A549 (cell line): ENCODE results near the gene CHPF2. TPM values are rescaled to one million over a fixed set of nuclear protein-coding genes. Genes with fewer than 3 reads are reported as not detected.

Experiments
- ATAC-seq, 2 experiments: fragments of 200-7000 bp in 1 of 2; fragments of >200 bp in 1 of 2; cut with Nextera tagmentation in 1 of 2; cut with Tn5 transposase in 1 of 2; 3 replicates each; pipeline versions ENCODE4 v1.8.0 to v1.9.1; 2018 to 2020; ENCODE audit warnings: mild to moderate bottlenecking in 1 of 2, moderate library complexity in 1 of 2
- CTCF ChIA-PET: fragments of 300-600 bp; sonication (Branson Sonifier 250); formaldehyde crosslinking; extraction: SDS; loops from one replicate; lab custom pipeline; 2021; ENCODE audit warnings: antibody characterized with exemption, inconsistent platforms; lab: Yijun Ruan, JAX
- POLR2A ChIA-PET: fragments of 350-600 bp; formaldehyde crosslinking; extraction: SDS; loops from one replicate; lab custom pipeline; 2021; ENCODE audit warnings: antibody characterized with exemption, inconsistent platforms; lab: Yijun Ruan, JAX
- DNase-seq, 2 experiments: peaks; one replicate each; pipeline versions ENCODE4 v3.0.0 to v3.0.0-alpha.2; 2011 to 2016; ENCODE audit warnings: low read depth in 1 of 2, low spot score in 1 of 2
- FAIRE-seq: peaks from 2 replicates; lab custom pipeline; 2011; peaks lifted over from hg19 to GRCh38; lab: Jason Lieb, UNC
- H3K27ac ChIP-seq, 2 experiments: fragments of >200 bp; sonication (Bioruptor Twin); formaldehyde crosslinking; 3 replicates each; pipeline ENCODE4 v1.5.1; 2016 to 2017
- H3K4me1 ChIP-seq: fragments of >200 bp; sonication (Bioruptor Twin); formaldehyde crosslinking; 3 replicates; pipeline ENCODE4 v1.6.1; 2016
- H3K4me2 ChIP-seq: fragments of >200 bp; sonication (Bioruptor Twin); formaldehyde crosslinking; 3 replicates; pipeline ENCODE4 v1.6.1; 2016
- H3K4me3 ChIP-seq: fragments of >200 bp; sonication (Bioruptor Twin); formaldehyde crosslinking; 3 replicates; pipeline ENCODE4 v1.5.1; 2016
- H3K9me3 ChIP-seq: fragments of >200 bp; sonication (Bioruptor Twin); formaldehyde crosslinking; 3 replicates; pipeline ENCODE4 v1.6.1; 2016
- ATOH8 ChIP-seq: fragments of 250-450 bp; sonication (Bioruptor Pico); IDR thresholded peaks from 2 replicates; pipeline ENCODE4 v1.5.0; 2020; ENCODE audit warnings: low read depth, mild to moderate bottlenecking, moderate library complexity
- CBX8 ChIP-seq: fragments of 200-600 bp; sonication (generic); IDR thresholded peaks from 2 replicates; pipeline ENCODE4 v1.6.1; 2016
- CEBPB ChIP-seq, 2 experiments: fragments of >200 bp in 1 of 2; sonication (Bioruptor Twin) in 1 of 2; formaldehyde crosslinking in 1 of 2; IDR thresholded peaks; 2 replicates each; pipeline ENCODE4 v1.6.1; 2012 to 2016
- CHD2 ChIP-seq: fragments of 150-350 bp; IDR thresholded peaks from 2 replicates; pipeline ENCODE4 v1.6.1; 2014; ENCODE audit warnings: low read length; ENCODE audit not compliant: partially characterized antibody
- CTCF ChIP-seq: fragments of >200 bp; sonication (Bioruptor Twin); formaldehyde crosslinking; IDR thresholded peaks from 3 replicates; pipeline ENCODE4 v1.5.1; 2016
- EHMT2 ChIP-seq: fragments of 200-600 bp; sonication (generic); IDR thresholded peaks from 2 replicates; pipeline ENCODE4 v1.6.1; 2016; ENCODE audit warnings: antibody characterized with exemption, low read depth, mild to moderate bottlenecking, moderate library complexity
- ESRRA ChIP-seq: fragments of 150-350 bp; IDR thresholded peaks from 2 replicates; pipeline ENCODE4 v1.6.1; 2014; ENCODE audit warnings: mild to moderate bottlenecking, low read length, borderline replicate concordance
- FOSB ChIP-seq: fragments of 250-450 bp; sonication (Bioruptor Pico); IDR thresholded peaks from 2 replicates; pipeline ENCODE4 v1.5.0; 2020; ENCODE audit warnings: mild to moderate bottlenecking, moderate library complexity
- GATA3 ChIP-seq: IDR thresholded peaks from 2 replicates; pipeline ENCODE4 v1.6.1; 2012; ENCODE audit warnings: borderline replicate concordance
- HMGXB4 ChIP-seq: fragments of 250-450 bp; sonication (Bioruptor Pico); IDR thresholded peaks from 2 replicates; pipeline ENCODE4 v1.5.0; 2021; ENCODE audit warnings: mild to moderate bottlenecking, moderate library complexity, borderline replicate concordance
- HOXB13 ChIP-seq: fragments of 250-450 bp; sonication (Bioruptor Pico); IDR thresholded peaks from 2 replicates; pipeline ENCODE4 v1.5.0; 2020; ENCODE audit warnings: low read depth, mild to moderate bottlenecking, moderate library complexity
- HOXB5 ChIP-seq: fragments of 250-450 bp; sonication (Bioruptor Pico); IDR thresholded peaks from 2 replicates; pipeline ENCODE4 v1.5.0; 2020; ENCODE audit warnings: mild to moderate bottlenecking, moderate library complexity
- JUN ChIP-seq, 2 experiments: fragments of >200 bp; sonication (Bioruptor Twin); formaldehyde crosslinking; IDR thresholded peaks; 2 replicates in 1 of 2; 3 replicates in 1 of 2; pipeline ENCODE4 v1.6.1; 2016 to 2017
- MAFK ChIP-seq: fragments of 450-650 bp; IDR thresholded peaks from 2 replicates; pipeline ENCODE4 v1.6.1; 2014; ENCODE audit not compliant: partially characterized antibody
- NFE2L2 ChIP-seq: fragments of 150-350 bp; conservative IDR thresholded peaks from 2 replicates; pipeline ENCODE4 v1.6.1; 2014; ENCODE audit warnings: low read length
- PBX3 ChIP-seq: IDR thresholded peaks from 2 replicates; pipeline ENCODE4 v1.6.1; 2012
- RAD21 ChIP-seq, 2 experiments: fragments of >200 bp in 1 of 2; sonication (Bioruptor Twin) in 1 of 2; formaldehyde crosslinking in 1 of 2; IDR thresholded peaks in 1 of 2; conservative IDR thresholded peaks in 1 of 2; 2 replicates in 1 of 2; 3 replicates in 1 of 2; pipeline ENCODE4 v1.6.1; 2012 to 2018; ENCODE audit warnings: inconsistent platforms in 1 of 2
- RFX5 ChIP-seq: fragments of 450-650 bp; IDR thresholded peaks from 2 replicates; pipeline ENCODE4 v1.7.1; 2014; ENCODE audit warnings: antibody characterized with exemption, mild to moderate bottlenecking, moderate library complexity
- SMC3 ChIP-seq: fragments of >200 bp; sonication (Bioruptor Twin); formaldehyde crosslinking; IDR thresholded peaks from 3 replicates; pipeline ENCODE4 v1.6.1; 2018; ENCODE audit warnings: inconsistent platforms
- TP53 ChIP-seq: fragments of 250-450 bp; sonication (Bioruptor Pico); IDR thresholded peaks from 2 replicates; pipeline ENCODE4 v1.5.0; 2021; ENCODE audit warnings: mild to moderate bottlenecking, moderate library complexity
- ZC3H11A ChIP-seq: fragments of 450-650 bp; IDR thresholded peaks from 2 replicates; pipeline ENCODE4 v1.6.1; 2014; ENCODE audit warnings: antibody characterized with exemption, mild to moderate bottlenecking
- WGBS: methylation state at CpG from one replicate; pipeline ENCODE4 v1.1.6; 2017; ENCODE audit errors: missing lambda C conversion rate; 5-methylcytosine and 5-hydroxymethylcytosine counted together
- polyA plus RNA-seq, 4 experiments: library from polyadenylated mRNA; depleted of rRNA in 3 of 4; stranded (reverse); fragments of >200 nt; fragmentation: RNase III in 1 of 4; extraction: RNeasy Plus Mini Kit Qiagen cat#74134 plus additional on column Dnase treatment in 1 of 4; gene quantifications; 2 replicates in 3 of 4; 3 replicates in 1 of 4; pipeline ENCODE4 v1.2.3, GENCODE V29; 2011 to 2017

CHPF2 gene
- polyA plus RNA-seq, 2 of the 4 experiments (the other 2 are of a cell fraction) = 14.9 to 29.6 TPM

- CTCF ChIA-PET = interaction anchor here (1.3 kb wide), 1 partner anchor 13 kb away, joined by 3 read pairs; no protein-coding TSS in a partner anchor
- no peak for ATAC-seq
- H3K4me1 ChIP-seq = peaks cover 16% of the 10 kb centered on the region; the same call in 2 of the 3 replicates
These were observed 40.6 kb downstream of the CHPF2 start for GRCh38 chr7:151272877-151273276.

GRCh38 chr7:151273651-151274390 lies 41.5 kb downstream of the CHPF2 start:
- Histone ChIP-seq H3K4me2 (no peak overlapping the region), H3K4me1 (peaks cover 16% of the 10 kb centered on the region; the same call in 2 of the 3 replicates), H3K9me3 (no peaks in the 10 kb centered on the region), H3K27ac (no peak overlapping the region), H3K4me3 (no peak overlapping the region)
- FAIRE-seq = no peak
- TF ChIP-seq CHD2 (no peak), CTCF (no peak)
- CTCF ChIA-PET = interaction anchor here (1.3 kb wide), 2 partner anchors 12 to 41 kb away, joined by 3 to 4 read pairs; no protein-coding TSS in a partner anchor
- no peak for DNase-seq
- 71% methylated on average over 7 of the region's 9 CpGs for WGBS
- POLR2A ChIA-PET = interaction anchor here (0.6 kb wide), 1 partner anchor 8 kb away, joined by 3 read pairs; no protein-coding TSS in a partner anchor
- no peak for ATAC-seq

More at GRCh38 chr7:151272877-151273276, 40.6 kb downstream of the CHPF2 start:
- Histone ChIP-seq H3K9me3 (no peaks in the 10 kb centered on the region), H3K27ac (no peak overlapping the region), H3K4me3 (no peak overlapping the region), H3K4me2 (no peak overlapping the region)
- no peak for TF ChIP-seq RAD21 (conservative IDR thresholded peaks at IDR 0.05 in 1 of 2, IDR thresholded peaks at IDR 0.05 in 1 of 2)
- TF ChIP-seq ZC3H11A = no peak
- no peak for TF ChIP-seq JUN (IDR thresholded peaks at IDR 0.05)
- no peak for TF ChIP-seq CHD2
- POLR2A ChIA-PET = no interaction called here
- WGBS = 80% methylated on average over 7 of the region's 7 CpGs
- DNase-seq = no peak
- no peak for FAIRE-seq

- DNase-seq (no peak), ATAC-seq (no peak), FAIRE-seq (no peak)
- ChIA-PET CTCF (interaction anchor here (0.8 to 1.3 kb wide), 2 partner anchors 41 to 150 kb away, joined by 3 to 4 read pairs; no protein-coding TSS in a partner anchor), POLR2A (no interaction called here)
- no peak overlapping the region for H3K27ac ChIP-seq
- peaks cover 16% of the 10 kb centered on the region; the same call in 2 of the 3 replicates for H3K4me1 ChIP-seq
- no peaks in the 10 kb centered on the region for H3K9me3 ChIP-seq
- no peak overlapping the region for H3K4me3 ChIP-seq
- 85% methylated on average over 9 of the region's 9 CpGs for WGBS
- H3K4me2 ChIP-seq = no peak overlapping the region
- TF ChIP-seq TP53 = no peak
- TF ChIP-seq HOXB5 (CRISPR knock-in tag) = no peak
- TF ChIP-seq MAFK = no peak
- TF ChIP-seq PBX3 = no peak
- no peak for TF ChIP-seq JUN (IDR thresholded peaks at IDR 0.05)
These were observed 42.1 kb downstream of the CHPF2 start for GRCh38 chr7:151274396-151274795.

GRCh38 chr7:151274936-151275812 lies 42.9 kb downstream of the CHPF2 start:
- POLR2A ChIA-PET = no interaction called here
- ATAC-seq = peak in 1 of 2 experiments; percentile 8; a peak in 3 of 6 replicates
- H3K27ac ChIP-seq = no peak overlapping the region
- peaks cover 16% of the 10 kb centered on the region; the same call in 2 of the 3 replicates for H3K4me1 ChIP-seq
- 67% methylated on average over 12 of the region's 17 CpGs for WGBS
- DNase-seq = no peak
- no peak overlapping the region for H3K4me3 ChIP-seq
- H3K9me3 ChIP-seq = no peaks in the 10 kb centered on the region
- CTCF ChIA-PET = interaction anchor here (0.8 to 1.3 kb wide), 2 partner anchors 40 to 151 kb away, joined by 3 to 4 read pairs; no protein-coding TSS in a partner anchor
- FAIRE-seq = no peak
- no peak overlapping the region; the same call in 2 of the 3 replicates for H3K4me2 ChIP-seq
- TF ChIP-seq SMC3 (no peak), CHD2 (no peak), HMGXB4 (CRISPR knock-in tag) (no peak), HOXB5 (CRISPR knock-in tag) (no peak), NFE2L2 (no peak), EHMT2 (no peak), FOSB (CRISPR knock-in tag) (no peak), CEBPB (IDR thresholded peaks at IDR 0.05) (no peak), HOXB13 (no peak), RFX5 (no peak), CBX8 (no peak), ESRRA (no peak), GATA3 (no peak), ATOH8 (CRISPR knock-in tag) (no peak)
